IPS DF 6.9 (cell line): ENCODE data around the gene HTR3B.
A peak's percentile ranks its signal among the peaks of the same experiment; 100 is the strongest.
"Not testable (repeated sequence)": the region's sequence is repeated elsewhere in the genome, so short reads cannot be mapped to it uniquely, and the experiment has no call there.

Experiments used
- DNase-seq: peaks from one replicate; pipeline ENCODE4 v3.0.0-alpha.2; 2013; ENCODE audit warnings: low read depth, low spot score
- H3K27ac ChIP-seq: one replicate; pipeline ENCODE4 v1.5.1; 2013; ENCODE audit warnings: low read length, control low read depth
- H3K27me3 ChIP-seq: 2 replicates; pipeline ENCODE4 v1.6.1; 2013; ENCODE audit warnings: mild to moderate bottlenecking, low read length; ENCODE audit not compliant: control insufficient read depth, insufficient read depth
- H3K36me3 ChIP-seq: 2 replicates; pipeline ENCODE4 v1.6.1; 2013; ENCODE audit warnings: low read length; ENCODE audit not compliant: control insufficient read depth, insufficient read depth
- H3K4me1 ChIP-seq: 2 replicates; pipeline ENCODE4 v1.6.1; 2013; ENCODE audit warnings: low read length; ENCODE audit not compliant: control insufficient read depth, insufficient read depth
- H3K4me3 ChIP-seq: 2 replicates; pipeline ENCODE4 v1.5.1; 2013; ENCODE audit warnings: mild to moderate bottlenecking, low read length
- H3K9me3 ChIP-seq: 2 replicates; pipeline ENCODE4 v1.6.1; 2013; ENCODE audit warnings: low read length, inconsistent platforms; ENCODE audit not compliant: control insufficient read depth, insufficient read depth
- WGBS: extraction: QIAGEN DNeasy Blood & Tissue Kit; methylation state at CpG from one replicate; pipeline ENCODE4 v1.1.7; 2013; ENCODE audit warnings: mixed read lengths, missing lambda C conversion rate; ENCODE audit not compliant: insufficient read length, insufficient coverage; 5-methylcytosine and 5-hydroxymethylcytosine counted together

The HTR3B gene

GRCh38 chr11:113874096-113874495 is 30.5 kb upstream of the HTR3B start:
- WGBS = no CpG with 5 or more reads among the region's 19 CpGs
- Histone ChIP-seq H3K9me3 (no peaks in the 10 kb centered on the region), H3K36me3 (no peaks in the 10 kb centered on the region; the same call in 1 of the 2 replicates), H3K27me3 (no peaks in the 10 kb centered on the region), H3K27ac (no peak overlapping the region), H3K4me1 (peaks cover 5% of the 10 kb centered on the region; the same call in 1 of the 2 replicates), H3K4me3 (peak overlapping the region; percentile 79; the same call in 1 of the 2 replicates)
- DNase-seq = no peak

DNA sequence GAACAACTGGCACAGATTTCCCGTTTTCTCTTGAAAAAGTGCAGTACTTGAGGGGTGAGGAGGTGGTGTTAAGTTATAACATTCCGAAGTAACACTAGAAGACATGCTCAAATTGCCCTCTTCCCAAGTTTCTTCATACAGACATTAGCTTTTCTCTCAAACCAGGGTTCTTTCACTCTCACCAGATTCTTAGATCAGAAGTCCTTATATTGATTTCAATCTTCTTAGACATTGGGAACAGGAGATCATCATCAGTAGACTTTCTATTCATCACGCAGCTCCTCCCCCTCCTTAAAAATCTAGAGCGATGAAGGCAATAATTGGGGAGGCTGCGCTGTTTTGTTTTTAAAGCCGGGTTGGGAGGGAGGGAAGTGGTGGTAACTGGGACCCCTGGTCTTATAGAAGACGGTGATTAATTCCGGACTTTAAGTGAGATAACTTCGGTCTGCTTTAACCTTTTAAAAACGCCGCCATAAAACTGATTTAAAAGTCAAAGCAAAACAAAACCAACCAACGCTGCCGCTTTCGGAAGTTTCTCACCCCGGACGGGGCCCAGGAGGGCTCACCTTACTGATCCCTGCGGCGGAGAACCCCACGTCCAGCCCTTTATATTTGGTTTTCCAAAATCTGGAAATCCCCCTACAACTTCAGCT is 29.9 kb upstream of the HTR3B start:
- H3K36me3 ChIP-seq = no peaks in the 10 kb centered on the region; the same call in 1 of the 2 replicates
- no CpG with 5 or more reads among the region's 19 CpGs for WGBS
- H3K9me3 ChIP-seq = no peaks in the 10 kb centered on the region
- no peak overlapping the region for H3K27ac ChIP-seq
- no peaks in the 10 kb centered on the region for H3K27me3 ChIP-seq
- DNase-seq = no peak
- peaks cover 5% of the 10 kb centered on the region; the same call in 1 of the 2 replicates for H3K4me1 ChIP-seq
- H3K4me3 ChIP-seq = peak overlapping the region; percentile 79; the same call in 1 of the 2 replicates

GRCh38 chr11:113875234-113876073 is 29.1 kb upstream of the HTR3B start, which contains the start of gene USP28:
Gene USP28 (minus strand): TSS chr11:113875572. CDS start chr11:113875501, 71 bp downstream.
- Histone ChIP-seq H3K4me3 (peak within 1 kb of the TSS; percentile 79; the same call in 1 of the 2 replicates), H3K27me3 (no peaks in the 10 kb centered on the region), H3K4me1 (peaks cover 5% of the 10 kb centered on the region; the same call in 1 of the 2 replicates), H3K36me3 (no peaks in the 10 kb centered on the region; the same call in 1 of the 2 replicates), H3K27ac (no peak within 1 kb of the TSS), H3K9me3 (no peaks in the 10 kb centered on the region)
- DNase-seq = peak; percentile 80
- no CpG with 5 or more reads among the region's 95 CpGs for WGBS

GRCh38 chr11:113876074-113876797 is 28.4 kb upstream of the HTR3B start:
- Histone ChIP-seq H3K36me3 (no peaks in the 10 kb centered on the region), H3K4me1 (peaks cover 5% of the 10 kb centered on the region; the same call in 1 of the 2 replicates), H3K4me3 (peak overlapping the region; percentile 34; the same call in 1 of the 2 replicates), H3K9me3 (no peaks in the 10 kb centered on the region), H3K27ac (no peak overlapping the region), H3K27me3 (no peaks in the 10 kb centered on the region)
- no peak for DNase-seq
- no CpG with 5 or more reads among the region's 24 CpGs for WGBS

DNA sequence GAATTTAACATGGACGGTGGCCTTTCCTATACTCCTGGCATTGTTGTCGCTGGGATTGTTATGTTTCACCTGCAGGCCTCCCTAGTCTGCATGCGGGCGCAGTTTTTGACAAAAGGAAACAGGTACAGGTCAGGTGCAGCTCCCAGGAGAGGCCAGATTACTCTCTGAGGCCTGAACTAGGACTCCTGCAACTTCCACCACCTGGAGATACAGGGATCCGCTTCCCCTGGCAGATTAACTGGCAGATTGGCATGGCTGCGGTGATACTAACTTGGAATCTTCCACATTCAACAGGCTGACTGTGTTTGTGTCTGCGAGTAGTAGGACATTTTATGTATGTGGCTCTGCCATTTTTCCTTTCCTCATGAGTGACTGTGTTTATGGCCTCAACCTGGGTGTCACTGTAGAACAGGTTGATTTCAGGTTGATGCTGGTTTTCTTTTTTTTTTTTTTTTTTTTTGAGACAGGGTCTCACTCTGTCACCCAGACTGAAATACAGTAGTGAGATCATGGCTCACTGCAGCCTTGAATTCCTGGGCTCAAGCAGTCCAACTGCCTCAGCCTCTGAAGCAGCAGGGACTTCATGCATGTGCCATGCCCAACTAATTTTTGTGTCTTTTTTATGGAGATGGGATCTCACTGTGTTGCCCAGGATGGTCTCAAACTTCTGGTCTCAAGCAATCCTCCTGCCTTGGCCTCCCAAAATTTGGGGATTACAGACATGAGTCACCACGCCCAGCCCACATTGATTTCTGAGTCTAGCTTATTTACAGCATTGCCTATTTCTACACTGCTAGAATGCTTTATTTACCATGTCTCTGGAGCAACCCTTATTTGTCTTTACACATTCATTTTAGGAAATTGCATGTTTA is 27.6 kb upstream of the HTR3B start:
- WGBS = no CpG with 5 or more reads among the region's 8 CpGs
- no peak for DNase-seq
- no peaks in the 10 kb centered on the region for H3K9me3 ChIP-seq

DNA sequence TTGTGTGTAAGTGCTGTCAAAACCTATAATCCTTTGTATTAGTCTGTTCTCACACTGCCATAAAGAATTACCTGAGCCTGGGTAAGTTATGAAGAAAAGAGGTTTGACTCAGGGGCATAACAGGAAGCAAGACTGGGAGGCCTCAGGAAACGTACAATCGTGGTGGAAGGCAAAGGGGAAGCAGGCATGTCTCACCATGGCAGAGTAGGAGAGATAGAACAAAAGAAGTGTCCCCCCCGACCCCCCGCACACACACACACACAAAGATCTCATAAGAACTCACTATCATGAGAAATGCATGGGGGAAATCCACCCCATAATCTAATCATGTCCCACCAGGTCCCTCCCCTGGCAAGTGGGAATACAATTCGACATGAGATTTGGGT is 26.9 kb upstream of the HTR3B start:
- no peaks in the 10 kb centered on the region for H3K27me3 ChIP-seq
- H3K36me3 ChIP-seq = no peaks in the 10 kb centered on the region
- DNase-seq = no peak
- H3K4me1 ChIP-seq = peaks cover 5% of the 10 kb centered on the region; the same call in 1 of the 2 replicates
- no CpG with 5 or more reads among the region's 5 CpGs for WGBS
- H3K4me3 ChIP-seq = no peak overlapping the region
- H3K9me3 ChIP-seq = no peaks in the 10 kb centered on the region
- no peak overlapping the region for H3K27ac ChIP-seq

More for the DNA sequence above, 27.6 kb upstream of the HTR3B start:
- Histone ChIP-seq H3K27ac (no peak overlapping the region), H3K36me3 (no peaks in the 10 kb centered on the region), H3K4me3 (no peak overlapping the region), H3K4me1 (peaks cover 5% of the 10 kb centered on the region; the same call in 1 of the 2 replicates), H3K27me3 (no peaks in the 10 kb centered on the region)

- not testable (repeated sequence) for H3K4me3 ChIP-seq, DNase-seq
- no CpG with 5 or more reads among the region's 4 CpGs for WGBS
These were observed 25.1 kb upstream of the HTR3B start for GRCh38 chr11:113879446-113879845.

GRCh38 chr11:113880971-113881370 is 23.6 kb upstream of the HTR3B start:
- Histone ChIP-seq H3K9me3 (no peaks in the 10 kb centered on the region), H3K4me1 (peaks cover 3% of the 10 kb centered on the region; the same call in 1 of the 2 replicates), H3K27ac (no peak overlapping the region), H3K4me3 (no peak overlapping the region), H3K27me3 (no peaks in the 10 kb centered on the region), H3K36me3 (no peaks in the 10 kb centered on the region)
- WGBS = no CpG with 5 or more reads among the region's 4 CpGs
- DNase-seq = no peak

More at GRCh38 chr11:113879446-113879845, 25.1 kb upstream of the HTR3B start:
- not testable (repeated sequence) for H3K27ac ChIP-seq, H3K36me3 ChIP-seq, H3K27me3 ChIP-seq, H3K4me1 ChIP-seq, H3K9me3 ChIP-seq

- no peak for DNase-seq
- H3K36me3 ChIP-seq = no peaks in the 10 kb centered on the region
- no peak overlapping the region for H3K4me3 ChIP-seq
- WGBS = no CpG with 5 or more reads among the region's 1 CpG
- no peaks in the 10 kb centered on the region for H3K9me3 ChIP-seq
- no peaks in the 10 kb centered on the region for H3K4me1 ChIP-seq
- no peaks in the 10 kb centered on the region for H3K27me3 ChIP-seq
- no peak overlapping the region for H3K27ac ChIP-seq
These were observed 22.7 kb upstream of the HTR3B start for GRCh38 chr11:113881856-113882255.
